Activated B cell treated with CpG ODN at 0.5 μM for 24 hours (primary cell): ENCODE data around the gene FBN2. TPM values are rescaled to one million over a fixed set of nuclear protein-coding genes. Genes with fewer than 3 reads are reported as not detected.

ENCODE experiments used
- ATAC-seq: fragments of 200-7000 bp; cut with Tn5 transposase; one replicate; pipeline ENCODE4 v1.10.0; 2021; ENCODE audit warnings: low read depth, mild to moderate bottlenecking, moderate library complexity
- CTCF ChIA-PET: fragments of 350-600 bp; sonication (Branson Sonifier 250); formaldehyde crosslinking; loops from one replicate; lab custom pipeline; 2021; ENCODE audit warnings: antibody characterized with exemption; lab: Charles Lee
- POLR2A ChIA-PET: fragments of 350-600 bp; sonication (Branson Sonifier 250); formaldehyde crosslinking; loops from one replicate; lab custom pipeline; 2021; ENCODE audit warnings: antibody characterized with exemption; lab: Charles Lee
- DNase-seq: peaks from one replicate; pipeline ENCODE4 v3.0.0; 2022
- H3K27ac Mint-ChIP-seq: one replicate; pipeline ENCODE4 v1.8.0; 2020; ENCODE audit warnings: mixed read lengths
- H3K27me3 Mint-ChIP-seq: one replicate; pipeline ENCODE4 v1.8.0; 2021; ENCODE audit warnings: mixed read lengths
- H3K36me3 Mint-ChIP-seq: one replicate; pipeline ENCODE4 v1.8.0; 2021; ENCODE audit warnings: low read depth, mixed read lengths
- H3K4me1 Mint-ChIP-seq: one replicate; pipeline ENCODE4 v1.8.0; 2021; ENCODE audit warnings: mixed read lengths
- H3K4me3 Mint-ChIP-seq: one replicate; pipeline ENCODE4 v1.8.0; 2020; ENCODE audit warnings: mild to moderate bottlenecking, mixed read lengths
- H3K9me3 Mint-ChIP-seq: one replicate; pipeline ENCODE4 v1.8.0; 2020; ENCODE audit warnings: mixed read lengths
- CTCF ChIP-seq: fragments of 200-600 bp; IDR thresholded peaks from one replicate; pipeline ENCODE4 v1.8.0; 2022; ENCODE audit warnings: antibody characterized with exemption, mild to moderate bottlenecking
- intact Hi-C: fragments of 100-400 bp; cut with micrococcal nuclease; formaldehyde crosslinking; loops from one replicate; pipeline ENCODE4 v1.15.1; 2024
- total RNA-seq: library from RNA; stranded (reverse); gene quantifications from 2 replicates; pipeline ENCODE4 v1.2.3, GENCODE V29; 2022

The FBN2 gene
- total RNA-seq, 1 donor from 2014 or later: not detected

GRCh38 chr5:128553747-128554146 lies 15.7 kb upstream of the FBN2 start:
- ChIA-PET POLR2A (no interaction called here), CTCF (no interaction called here)
- Mint-ChIP-seq H3K27me3 (no peaks in the 10 kb centered on the region), H3K4me3 (no peak overlapping the region), H3K9me3 (peaks cover 22% of the 10 kb centered on the region), H3K4me1 (no peaks in the 10 kb centered on the region), H3K36me3 (no peaks in the 10 kb centered on the region), H3K27ac (no peak overlapping the region)
- intact Hi-C loops: no loop called here
- ATAC-seq (no peak), DNase-seq (no peak)
- no peak for TF ChIP-seq CTCF

- H3K4me1 Mint-ChIP-seq: no peaks in the 10 kb centered on the region
- H3K27me3 Mint-ChIP-seq: no peaks in the 10 kb centered on the region
- POLR2A ChIA-PET: no interaction called here
- H3K9me3 Mint-ChIP-seq: peaks cover 18% of the 10 kb centered on the region
- no peak overlapping the region for H3K4me3 Mint-ChIP-seq
- no peak overlapping the region for H3K27ac Mint-ChIP-seq
- no peak for TF ChIP-seq CTCF
- DNase-seq (no peak), ATAC-seq (no peak)
- intact Hi-C loops: no loop called here
- CTCF ChIA-PET: no interaction called here
- H3K36me3 Mint-ChIP-seq: no peaks in the 10 kb centered on the region
Measured at GRCh38 chr5:128551476-128551875, 13.4 kb upstream of the FBN2 start.

DNA sequence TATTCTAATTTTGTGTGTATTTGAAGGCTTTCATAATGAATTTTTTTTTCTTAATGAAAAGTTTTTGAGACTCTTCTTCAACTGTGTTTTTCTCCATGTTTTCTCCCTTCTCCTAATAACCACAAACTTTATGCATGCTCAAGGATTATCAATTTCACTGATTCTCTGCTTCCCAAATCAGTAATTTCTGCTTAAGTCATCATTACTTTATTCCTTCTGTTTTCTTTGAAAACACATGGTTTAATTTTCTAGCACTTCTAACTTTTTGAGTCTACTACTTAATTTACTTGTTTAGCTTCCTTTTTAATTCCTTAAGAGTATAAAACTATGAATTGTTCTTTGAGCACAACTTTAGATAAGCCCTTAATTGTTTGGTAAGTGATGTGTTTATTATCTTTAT lies 11.5 kb upstream of the FBN2 start:
- no peak overlapping the region for H3K4me3 Mint-ChIP-seq
- intact Hi-C loops: no loop called here
- CTCF ChIA-PET: no interaction called here
- H3K9me3 Mint-ChIP-seq: peaks cover 18% of the 10 kb centered on the region
- no peaks in the 10 kb centered on the region for H3K36me3 Mint-ChIP-seq
- no peak overlapping the region for H3K27ac Mint-ChIP-seq
- ATAC-seq: no peak
- no peak for TF ChIP-seq CTCF
- no peaks in the 10 kb centered on the region for H3K27me3 Mint-ChIP-seq
- POLR2A ChIA-PET: no interaction called here
- no peaks in the 10 kb centered on the region for H3K4me1 Mint-ChIP-seq
- no peak for DNase-seq

- POLR2A ChIA-PET: no interaction called here
- no peaks in the 10 kb centered on the region for H3K9me3 Mint-ChIP-seq
- ATAC-seq (no peak), DNase-seq (no peak)
- CTCF ChIA-PET: no interaction called here
- H3K4me3 Mint-ChIP-seq: no peak overlapping the region
- no peaks in the 10 kb centered on the region for H3K36me3 Mint-ChIP-seq
- no peaks in the 10 kb centered on the region for H3K27me3 Mint-ChIP-seq
- no peak overlapping the region for H3K27ac Mint-ChIP-seq
- no peaks in the 10 kb centered on the region for H3K4me1 Mint-ChIP-seq
- TF ChIP-seq CTCF: no peak
- intact Hi-C loops: no loop called here
Measured at GRCh38 chr5:128546658-128547281, 8.7 kb upstream of the FBN2 start.

GRCh38 chr5:128541385-128541784 lies 3.3 kb upstream of the FBN2 start:
- no peaks in the 10 kb centered on the region for H3K4me1 Mint-ChIP-seq
- no peak overlapping the region for H3K27ac Mint-ChIP-seq
- no peaks in the 10 kb centered on the region for H3K36me3 Mint-ChIP-seq
- H3K9me3 Mint-ChIP-seq: no peaks in the 10 kb centered on the region
- DNase-seq (no peak), ATAC-seq (no peak)
- ChIA-PET CTCF (no interaction called here), POLR2A (no interaction called here)
- TF ChIP-seq CTCF: no peak
- no peak overlapping the region for H3K4me3 Mint-ChIP-seq
- intact Hi-C loops: no loop called here
- H3K27me3 Mint-ChIP-seq: peaks cover 18% of the 10 kb centered on the region
